Measurements from ENCODE around the gene HDDC3.

HDDC3 gene

DNA sequence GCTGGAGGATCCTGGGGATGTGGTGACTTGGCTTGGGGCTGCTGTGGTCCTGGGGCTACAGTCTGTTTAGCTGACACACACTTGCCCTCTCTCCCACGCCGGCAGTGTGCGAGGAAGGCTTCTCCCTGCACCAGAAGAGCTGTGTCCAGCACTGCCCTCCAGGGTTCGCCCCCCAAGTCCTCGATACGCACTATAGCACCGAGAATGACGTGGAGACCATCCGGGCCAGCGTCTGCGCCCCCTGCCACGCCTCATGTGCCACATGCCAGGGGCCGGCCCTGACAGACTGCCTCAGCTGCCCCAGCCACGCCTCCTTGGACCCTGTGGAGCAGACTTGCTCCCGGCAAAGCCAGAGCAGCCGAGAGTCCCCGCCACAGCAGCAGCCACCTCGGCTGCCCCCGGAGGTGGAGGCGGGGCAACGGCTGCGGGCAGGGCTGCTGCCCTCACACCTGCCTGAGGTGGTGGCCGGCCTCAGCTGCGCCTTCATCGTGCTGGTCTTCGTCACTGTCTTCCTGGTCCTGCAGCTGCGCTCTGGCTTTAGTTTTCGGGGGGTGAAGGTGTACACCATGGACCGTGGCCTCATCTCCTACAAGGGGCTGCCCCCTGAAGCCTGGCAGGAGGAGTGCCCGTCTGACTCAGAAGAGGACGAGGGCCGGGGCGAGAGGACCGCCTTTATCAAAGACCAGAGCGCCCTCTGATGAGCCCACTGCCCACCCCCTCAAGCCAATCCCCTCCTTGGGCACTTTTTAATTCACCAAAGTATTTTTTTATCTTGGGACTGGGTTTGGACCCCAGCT lies 51.0 kb downstream of the HDDC3 start:
- TF ChIP-seq, protein P1, sequence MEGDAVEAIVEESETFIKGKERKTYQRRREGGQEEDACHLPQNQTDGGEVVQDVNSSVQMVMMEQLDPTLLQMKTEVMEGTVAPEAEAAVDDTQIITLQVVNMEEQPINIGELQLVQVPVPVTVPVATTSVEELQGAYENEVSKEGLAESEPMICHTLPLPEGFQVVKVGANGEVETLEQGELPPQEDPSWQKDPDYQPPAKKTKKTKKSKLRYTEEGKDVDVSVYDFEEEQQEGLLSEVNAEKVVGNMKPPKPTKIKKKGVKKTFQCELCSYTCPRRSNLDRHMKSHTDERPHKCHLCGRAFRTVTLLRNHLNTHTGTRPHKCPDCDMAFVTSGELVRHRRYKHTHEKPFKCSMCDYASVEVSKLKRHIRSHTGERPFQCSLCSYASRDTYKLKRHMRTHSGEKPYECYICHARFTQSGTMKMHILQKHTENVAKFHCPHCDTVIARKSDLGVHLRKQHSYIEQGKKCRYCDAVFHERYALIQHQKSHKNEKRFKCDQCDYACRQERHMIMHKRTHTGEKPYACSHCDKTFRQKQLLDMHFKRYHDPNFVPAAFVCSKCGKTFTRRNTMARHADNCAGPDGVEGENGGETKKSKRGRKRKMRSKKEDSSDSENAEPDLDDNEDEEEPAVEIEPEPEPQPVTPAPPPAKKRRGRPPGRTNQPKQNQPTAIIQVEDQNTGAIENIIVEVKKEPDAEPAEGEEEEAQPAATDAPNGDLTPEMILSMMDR (IDR thresholded peaks at IDR 0.05; ENCODE audit: low read depth, low read length): no peak
- H3K4me3 ChIP-seq (ENCODE audit: low read depth, low read length): no peak overlapping the region

DNA sequence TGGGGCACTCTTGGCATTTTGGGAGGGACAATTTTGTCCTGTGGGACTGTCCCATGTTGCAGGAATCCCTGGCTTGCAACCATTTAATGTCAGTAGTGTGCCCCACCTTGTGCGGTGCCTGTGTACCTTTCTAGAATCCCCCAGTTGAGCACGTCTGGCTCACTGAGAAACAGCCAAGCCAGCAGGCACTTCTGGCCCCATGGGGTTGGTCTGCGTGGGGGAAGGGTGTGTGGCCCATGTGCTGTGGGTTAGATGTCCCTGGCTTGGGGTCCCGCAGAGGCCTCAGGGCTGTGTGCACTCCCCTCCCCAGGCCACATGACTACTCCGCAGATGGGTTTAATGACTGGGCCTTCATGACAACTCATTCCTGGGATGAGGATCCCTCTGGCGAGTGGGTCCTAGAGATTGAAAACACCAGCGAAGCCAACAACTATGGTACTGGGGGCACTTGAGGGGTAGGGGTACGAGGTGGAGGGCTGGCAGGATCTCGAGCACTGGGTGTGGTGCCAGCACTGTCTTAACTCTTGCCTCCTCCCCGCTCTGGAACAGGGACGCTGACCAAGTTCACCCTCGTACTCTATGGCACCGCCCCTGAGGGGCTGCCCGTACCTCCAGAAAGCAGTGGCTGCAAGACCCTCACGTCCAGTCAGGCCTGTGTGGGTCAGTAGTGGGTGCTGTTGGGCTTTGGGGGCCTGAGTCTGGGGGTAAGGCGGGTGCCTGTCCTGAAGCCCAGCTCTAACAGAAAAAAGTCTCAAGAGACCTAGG lies 51.8 kb downstream of the HDDC3 start:
- TF ChIP-seq, protein P1 (IDR thresholded peaks at IDR 0.05; ENCODE audit: low read depth, low read length): no peak
- H3K4me3 ChIP-seq (ENCODE audit: low read depth, low read length): no peak overlapping the region

Data from WI38 (cell line).